Measurements from ENCODE around the gene VAC14.

VAC14 gene

GRCh38 chr16:70784692-70785555 lies 16.0 kb downstream of the VAC14 start:
- H3K4me3 ChIP-seq = no peak overlapping the region
- H3K27ac ChIP-seq = no peak overlapping the region
- TF ChIP-seq CTCF (IDR thresholded peaks at IDR 0.05) = no peak
- no peak for DNase-seq (ENCODE audit: low spot score)

GRCh38 chr16:70782237-70782636 lies 18.7 kb downstream of the VAC14 start:
- DNase-seq (ENCODE audit: low spot score) = no peak
- Histone ChIP-seq H3K4me3 (no peak overlapping the region), H3K27ac (no peak overlapping the region)
- no peak for TF ChIP-seq CTCF (IDR thresholded peaks at IDR 0.05)

GRCh38 chr16:70781800-70782199 lies 19.2 kb downstream of the VAC14 start:
- no peak for TF ChIP-seq CTCF (IDR thresholded peaks at IDR 0.05)
- Histone ChIP-seq H3K4me3 (no peak overlapping the region), H3K27ac (no peak overlapping the region)
- DNase-seq (ENCODE audit: low spot score) = no peak

- no peak overlapping the region for H3K4me3 ChIP-seq
- H3K27ac ChIP-seq = no peak overlapping the region
- no peak for DNase-seq (ENCODE audit: low spot score)
- no peak for TF ChIP-seq CTCF (IDR thresholded peaks at IDR 0.05)
Measured at GRCh38 chr16:70780546-70780945, 20.4 kb downstream of the VAC14 start.

- no peak overlapping the region for H3K27ac ChIP-seq
- no peak for TF ChIP-seq CTCF (IDR thresholded peaks at IDR 0.05)
- no peak for DNase-seq (ENCODE audit: low spot score)
- H3K4me3 ChIP-seq = no peak overlapping the region
Measured at GRCh38 chr16:70779361-70779760, 21.6 kb downstream of the VAC14 start.

GRCh38 chr16:70778901-70779309 lies 22.1 kb downstream of the VAC14 start:
- no peak for TF ChIP-seq CTCF (IDR thresholded peaks at IDR 0.05)
- peak; percentile 84 for DNase-seq (ENCODE audit: low spot score)
- no peak overlapping the region for H3K4me3 ChIP-seq
- H3K27ac ChIP-seq = no peak overlapping the region

- Histone ChIP-seq H3K4me3 (no peak overlapping the region), H3K27ac (no peak overlapping the region)
- TF ChIP-seq CTCF (IDR thresholded peaks at IDR 0.05) = no peak
- DNase-seq (ENCODE audit: low spot score) = no peak
Measured at GRCh38 chr16:70777973-70778406, 23.0 kb downstream of the VAC14 start.
